ENCODE data around the gene CNTNAP5.
"Not testable (repeated sequence)": the region's sequence is repeated elsewhere in the genome, so short reads cannot be mapped to it uniquely, and the experiment has no call there.

The CNTNAP5 gene

DNA sequence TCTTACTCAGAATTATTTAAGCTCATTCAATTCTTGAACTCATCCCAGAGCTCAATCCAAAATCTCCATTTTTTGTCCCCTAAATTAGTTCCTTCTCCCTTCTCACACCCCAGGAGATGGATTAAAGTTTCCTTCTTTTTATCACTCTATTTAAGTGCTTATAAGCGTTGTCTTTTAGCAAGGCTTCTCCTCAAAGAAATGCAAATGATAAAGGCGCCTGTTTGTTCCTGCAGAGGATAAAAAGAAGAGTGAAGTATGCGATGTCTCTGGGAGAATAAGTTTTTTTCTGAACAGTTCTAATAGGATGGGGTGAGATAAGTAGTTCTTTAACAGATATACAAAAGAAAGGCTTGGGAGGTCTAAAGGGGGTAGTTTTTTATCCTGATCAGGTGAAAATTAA lies 303.3 kb downstream of the CNTNAP5 start:
- no peak for DNase-seq

DNA sequence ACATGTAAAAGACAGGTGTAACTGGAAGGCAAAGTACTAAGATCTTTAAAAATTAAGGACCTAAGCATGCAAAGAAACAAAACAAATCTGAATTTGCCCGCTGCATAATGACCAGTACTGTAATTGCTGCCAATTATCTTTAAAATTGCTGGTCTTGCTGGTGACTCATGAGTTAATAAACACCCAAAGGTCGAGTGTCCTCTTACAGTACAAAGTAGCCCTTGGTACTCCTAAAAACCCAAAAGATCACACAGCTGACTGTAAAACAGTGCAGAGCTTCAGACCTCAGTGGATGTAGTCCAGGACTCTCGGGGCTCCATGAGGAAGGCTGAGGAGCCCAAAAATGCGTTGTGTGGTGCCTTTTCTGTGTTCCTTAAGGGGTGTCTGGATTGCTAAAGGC lies 308.7 kb downstream of the CNTNAP5 start:
- DNase-seq: no peak

GRCh38 chr2:124335058-124335457 lies 310.0 kb downstream of the CNTNAP5 start:
- DNase-seq: no peak

DNA sequence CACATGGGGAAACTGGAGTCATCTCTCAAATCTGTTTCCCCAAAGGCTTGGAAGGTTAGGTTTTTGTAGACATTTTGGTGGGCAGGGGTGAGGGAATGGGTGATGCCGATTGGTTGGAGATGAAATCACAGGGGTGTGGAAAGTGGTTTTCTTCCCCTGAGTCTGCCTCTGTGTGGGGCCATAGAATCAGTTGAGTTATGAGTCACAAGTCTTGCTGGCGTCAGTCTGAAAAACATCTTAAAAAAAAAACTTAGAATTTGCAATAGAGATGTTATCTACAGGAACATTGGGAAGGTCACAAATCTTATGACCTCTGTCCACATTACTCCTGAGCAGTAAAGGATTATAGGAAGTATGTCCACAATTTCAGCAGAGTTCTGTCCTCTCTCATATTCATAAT lies 314.6 kb downstream of the CNTNAP5 start:
- no peak for DNase-seq

GRCh38 chr2:124343827-124344498 lies 318.9 kb downstream of the CNTNAP5 start:
- DNase-seq: no peak

DNA sequence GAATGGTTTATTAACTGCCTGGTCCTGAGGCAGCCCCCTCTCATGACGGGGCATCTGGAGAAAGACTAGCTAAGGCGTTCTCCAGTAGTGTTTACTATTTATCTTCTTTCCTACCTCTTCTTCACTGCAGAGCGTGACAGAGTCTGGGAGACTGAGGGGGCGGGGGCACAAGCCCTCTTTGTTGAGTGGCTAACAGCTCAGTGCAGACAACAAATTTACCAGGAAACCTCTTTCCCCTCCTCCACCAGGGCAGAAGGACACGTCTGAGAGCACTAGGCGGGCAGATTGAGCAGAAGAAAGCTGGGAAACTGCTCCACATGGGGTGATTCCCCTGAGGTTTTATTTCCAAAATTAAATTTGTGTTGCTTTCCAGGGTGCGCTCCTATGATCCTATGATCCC lies 322.1 kb downstream of the CNTNAP5 start:
- no peak for DNase-seq

DNA sequence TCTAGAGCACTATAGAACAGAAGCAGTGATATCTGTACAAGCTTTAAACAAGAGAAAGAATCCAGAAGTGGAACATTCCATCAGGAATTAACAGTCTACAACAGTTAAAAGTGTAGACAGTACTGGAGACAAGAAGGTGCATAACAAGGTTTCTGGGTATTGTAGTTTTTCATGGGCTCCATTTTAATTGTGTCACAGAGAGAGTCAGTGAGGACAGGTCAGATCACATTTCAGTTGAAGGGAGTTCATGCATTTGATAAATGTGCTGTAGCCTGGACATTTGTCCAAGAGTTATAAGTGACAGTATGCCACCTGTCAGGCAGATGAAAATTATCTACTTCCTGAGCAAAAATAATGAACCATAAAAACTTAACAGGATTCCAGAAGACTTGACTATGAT lies 328.6 kb downstream of the CNTNAP5 start:
- no peak for DNase-seq

DNA sequence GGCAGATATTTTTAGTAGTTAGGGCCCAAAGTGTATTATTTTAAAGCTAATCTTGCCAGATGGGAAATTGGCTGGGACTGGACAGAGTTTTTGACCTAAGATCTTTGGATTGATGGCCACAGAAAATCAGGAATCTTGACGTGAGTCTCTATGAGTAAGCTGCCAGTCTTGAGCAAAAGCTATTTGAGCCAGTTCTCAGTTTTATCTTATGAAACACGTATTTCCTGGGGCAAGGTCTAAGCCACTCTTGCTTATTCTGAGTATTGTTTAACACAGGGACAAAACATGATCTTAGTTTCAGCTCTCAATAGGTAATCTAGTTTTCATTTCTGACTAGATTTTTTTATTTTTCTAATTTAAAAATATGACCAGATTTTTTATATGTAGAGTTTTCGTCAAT lies 329.4 kb downstream of the CNTNAP5 start:
- DNase-seq: no peak

DNA sequence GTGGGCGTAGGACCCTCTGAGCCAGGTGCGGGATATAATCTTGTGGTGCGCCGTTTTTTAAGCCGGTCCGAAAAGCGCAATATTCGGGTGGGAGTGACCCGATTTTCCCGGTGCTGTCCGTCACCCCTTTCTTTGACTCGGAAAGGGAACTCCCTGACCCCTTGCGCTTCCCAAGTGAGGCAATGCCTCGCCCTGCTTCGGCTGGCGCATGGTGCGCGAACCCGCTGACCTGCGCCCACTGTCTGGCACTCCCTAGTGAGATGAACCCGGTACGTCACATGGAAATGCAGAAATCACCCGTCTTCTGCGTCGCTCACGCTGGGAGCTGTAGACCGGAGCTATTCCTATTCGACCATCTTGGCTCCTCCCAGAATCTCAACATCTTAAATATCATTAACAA lies 336.9 kb downstream of the CNTNAP5 start:
- not testable (repeated sequence) for DNase-seq

DNA sequence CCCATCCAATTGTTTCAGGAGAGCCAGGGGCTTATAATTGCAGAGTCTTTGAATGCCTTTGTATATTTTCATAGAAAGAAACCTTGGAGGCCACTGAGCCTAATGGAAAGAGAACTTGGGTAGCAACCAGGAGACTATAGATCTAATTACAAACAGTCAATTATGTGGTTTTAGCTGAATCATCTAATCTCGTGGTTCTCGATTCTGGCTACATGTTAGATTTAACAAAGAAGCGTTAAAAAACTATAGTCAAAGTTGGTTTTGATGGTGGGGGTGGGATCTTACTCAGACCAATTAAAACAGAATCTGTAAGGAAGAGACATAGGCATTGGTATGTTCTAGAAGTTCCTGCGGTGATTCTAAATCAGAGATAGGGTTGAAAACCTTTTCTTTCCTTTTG lies 344.1 kb downstream of the CNTNAP5 start:
- DNase-seq: no peak

DNA sequence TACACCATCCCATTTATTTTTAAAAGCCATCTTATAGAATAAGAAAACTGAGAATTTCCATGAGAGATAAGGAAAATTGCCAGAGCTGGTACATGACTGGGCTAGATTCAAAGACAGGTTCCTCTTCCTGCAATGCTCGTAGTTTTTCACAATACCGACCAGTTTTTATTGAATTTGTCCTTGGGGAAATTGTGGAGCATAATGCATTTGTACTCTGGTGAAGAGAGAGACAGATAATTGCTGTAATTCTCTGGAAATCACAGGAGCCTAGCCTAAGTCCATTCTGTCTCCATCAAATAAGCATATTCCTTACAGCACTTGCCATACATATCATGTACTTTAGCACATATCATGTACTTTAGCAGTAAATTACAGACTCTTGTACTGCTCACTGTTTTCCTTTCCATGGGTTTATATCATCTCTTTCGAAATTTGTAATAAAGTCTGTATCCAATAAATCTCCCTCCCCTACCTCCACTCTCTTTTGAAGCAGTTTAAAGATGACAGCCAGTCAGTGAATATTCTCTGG lies 355.2 kb downstream of the CNTNAP5 start:
- no peak for DNase-seq

GRCh38 chr2:124382067-124382618 lies 357.1 kb downstream of the CNTNAP5 start:
- no peak for DNase-seq

DNA sequence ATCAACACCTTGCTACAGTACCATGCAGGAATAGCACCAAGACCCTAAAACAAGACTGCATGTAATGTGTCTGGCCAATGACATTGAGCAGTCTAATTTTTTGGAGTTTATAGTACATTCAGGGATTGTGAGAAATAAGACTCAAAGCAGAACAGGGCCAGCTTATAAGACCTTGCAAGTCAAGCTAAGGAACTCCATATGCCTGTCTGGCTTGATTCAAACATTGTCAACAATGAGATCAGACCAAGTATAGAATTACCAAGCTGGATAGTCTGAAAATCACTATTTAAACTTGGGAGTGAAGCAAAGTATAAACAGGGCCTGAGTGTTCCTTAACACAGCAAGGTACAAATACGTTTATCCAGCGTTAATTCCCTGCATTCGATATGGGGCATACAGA lies 370.9 kb downstream of the CNTNAP5 start:
- DNase-seq: no peak

DNA sequence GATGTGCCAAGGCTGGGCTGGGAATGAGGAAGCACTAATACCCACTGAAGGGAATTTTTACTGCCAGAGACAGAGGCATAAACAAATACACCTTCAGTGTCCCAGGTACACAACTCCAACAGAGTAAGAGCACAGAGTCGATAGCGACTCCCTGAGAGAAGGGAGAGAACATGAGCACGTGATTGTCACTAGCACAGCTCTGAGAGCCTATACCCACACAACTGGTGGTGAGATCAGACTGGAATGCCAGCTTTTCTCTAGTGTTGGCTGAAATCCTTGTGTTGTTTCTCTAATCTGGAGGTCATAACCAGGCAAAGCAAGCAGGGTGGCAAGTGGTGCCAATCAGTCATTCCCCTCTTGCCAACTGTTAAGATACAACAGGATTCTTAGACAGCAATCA lies 377.2 kb downstream of the CNTNAP5 start:
- DNase-seq: no peak

DNA sequence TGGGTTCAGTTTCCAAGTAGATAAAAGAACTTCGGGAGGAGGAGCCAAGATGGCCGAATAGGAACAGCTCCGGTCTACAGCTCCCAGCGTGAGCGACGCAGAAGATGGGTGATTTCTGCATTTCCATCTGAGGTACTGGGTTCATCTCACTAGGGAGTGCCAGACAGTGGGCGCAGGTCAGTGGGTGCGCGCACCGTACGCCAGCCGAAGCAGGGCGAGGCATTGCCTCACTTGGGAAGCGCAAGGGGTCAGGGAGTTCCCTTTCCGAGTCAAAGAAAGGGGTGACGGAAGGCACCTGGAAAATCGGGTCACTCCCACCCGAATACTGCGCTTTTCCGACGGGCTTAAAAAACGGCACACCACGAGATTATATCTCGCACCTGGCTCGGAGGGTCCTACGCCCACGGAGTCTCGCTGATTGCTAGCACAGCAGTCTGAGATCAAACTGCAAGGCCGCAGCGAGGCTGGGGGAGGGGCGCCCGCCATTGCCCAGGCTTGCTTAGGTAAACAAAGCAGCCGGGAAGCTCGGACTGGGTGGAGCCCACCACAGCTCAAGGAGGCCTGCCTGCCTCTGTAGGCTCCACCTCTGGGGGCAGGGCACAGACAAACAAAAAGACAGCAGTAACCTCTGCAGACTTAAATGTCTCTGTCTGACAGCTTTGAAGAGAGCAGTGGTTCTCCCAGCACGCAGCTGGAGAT lies 382.9 kb downstream of the CNTNAP5 start:
- DNase-seq: not testable (repeated sequence)

DNA sequence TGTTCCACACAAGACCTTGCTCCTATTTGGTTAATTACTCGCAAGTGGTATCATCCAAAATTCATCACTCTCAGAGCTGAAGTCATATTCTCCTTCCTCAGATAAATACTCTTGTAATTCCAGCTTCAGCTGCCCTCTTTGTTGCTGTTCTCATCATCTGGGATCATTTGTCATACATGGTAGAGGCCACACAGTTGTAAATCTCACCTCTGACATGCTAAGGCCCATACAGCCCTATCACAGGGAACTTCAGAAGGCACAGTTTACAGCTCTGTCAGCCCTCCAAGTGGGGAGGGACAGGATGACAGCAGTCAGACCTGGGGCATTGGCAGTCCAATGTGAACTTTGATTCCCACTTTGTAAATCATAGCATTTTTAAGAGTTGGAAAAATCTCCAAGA lies 399.0 kb downstream of the CNTNAP5 start:
- DNase-seq: no peak

DNA sequence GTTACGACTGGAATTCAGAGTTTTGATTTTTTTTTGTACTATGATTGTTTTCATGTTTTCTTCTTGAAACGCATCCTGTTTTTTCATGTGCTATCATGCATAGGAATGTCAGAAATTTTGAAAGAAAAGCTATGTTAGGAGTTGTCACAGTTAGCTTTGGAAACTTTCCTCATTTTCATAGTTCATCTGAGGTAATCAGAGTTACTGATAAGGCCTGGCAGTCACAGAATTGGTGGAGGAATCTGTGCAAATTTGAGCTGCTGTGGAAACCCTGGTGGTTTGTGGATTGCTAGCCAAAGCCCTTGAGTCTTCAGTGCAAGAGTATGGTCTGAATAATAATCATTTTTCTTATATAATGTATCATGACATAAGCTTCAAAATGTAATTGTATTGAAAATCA lies 401.0 kb downstream of the CNTNAP5 start:
- DNase-seq: no peak

GRCh38 chr2:124426625-124427024 lies 401.5 kb downstream of the CNTNAP5 start:
- no peak for DNase-seq

DNA sequence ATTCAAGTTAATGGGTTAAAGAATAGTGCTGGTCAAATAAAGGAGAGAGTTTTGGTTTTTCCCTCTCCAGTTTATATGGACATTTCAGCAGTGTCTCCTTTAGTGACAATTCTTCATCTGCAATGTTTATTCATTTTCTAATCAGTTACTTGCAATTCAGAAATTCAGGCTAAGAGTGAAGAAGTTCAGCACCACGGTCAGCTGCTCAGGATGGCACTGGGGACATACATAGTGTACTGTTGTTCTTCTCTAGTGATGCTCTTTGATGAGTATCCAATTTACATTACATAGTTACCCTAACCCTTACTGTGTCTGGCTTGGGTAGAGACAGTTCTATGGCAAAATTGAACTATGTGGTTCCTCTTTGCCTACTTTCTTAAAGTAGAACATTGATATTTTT lies 412.7 kb downstream of the CNTNAP5 start:
- no peak for DNase-seq

- DNase-seq: no peak
Measured at GRCh38 chr2:124450481-124450880, 425.4 kb downstream of the CNTNAP5 start.

GRCh38 chr2:124476291-124476690 lies 451.2 kb downstream of the CNTNAP5 start:
- DNase-seq: no peak

DNA sequence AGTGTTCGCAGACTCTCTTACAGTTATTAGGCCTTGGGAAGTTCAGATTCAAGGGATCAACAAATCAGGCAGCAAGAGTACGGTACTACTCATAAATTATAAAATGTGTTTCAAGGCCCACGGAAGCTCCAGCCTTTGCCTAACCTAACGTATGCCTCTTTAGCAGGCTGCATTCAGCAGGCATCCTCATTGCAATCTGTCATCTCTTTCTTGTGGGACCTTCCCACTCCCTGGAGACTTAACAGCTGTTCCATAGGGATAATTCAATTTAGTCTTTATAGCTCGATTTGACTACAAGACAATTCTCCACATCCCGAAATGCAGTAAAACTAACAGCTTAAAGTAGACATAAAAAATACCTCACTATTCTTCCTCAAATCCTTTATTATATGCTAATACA lies 453.7 kb downstream of the CNTNAP5 start:
- no peak for DNase-seq

GRCh38 chr2:124480958-124481357 lies 455.9 kb downstream of the CNTNAP5 start:
- DNase-seq: no peak

- DNase-seq: no peak
Measured at GRCh38 chr2:124482044-124482443, 457.0 kb downstream of the CNTNAP5 start.

Data from CD4-positive, alpha-beta T cell treated with Interleukin-4 for 1 hour (primary cell).